ENCODE results near the gene HNRNPUL2.

The HNRNPUL2 gene

DNA sequence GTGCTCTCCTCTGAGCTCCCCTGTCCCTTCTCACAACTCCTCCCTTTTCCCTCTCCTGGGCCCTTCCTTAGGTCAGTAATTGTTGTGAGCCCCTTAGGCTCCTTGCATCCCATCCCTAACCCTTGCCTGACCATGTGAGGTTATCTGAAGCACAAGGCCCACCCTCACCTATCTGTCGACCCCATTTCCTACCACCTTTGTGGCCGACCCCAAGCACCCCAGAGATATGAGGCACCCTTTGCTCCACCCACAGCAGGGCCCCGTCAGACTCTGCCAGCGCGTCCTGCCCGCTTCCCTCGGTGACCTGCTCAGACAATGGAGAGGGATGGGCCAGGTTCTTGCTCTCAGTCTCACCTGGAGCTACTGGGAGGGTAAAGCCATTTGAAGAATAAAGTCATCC lies 18.5 kb downstream of the HNRNPUL2 start:
- peak overlapping the region; percentile 82 for H3K4me2 ChIP-seq (ENCODE audit: low read length)
- H3K9me3 ChIP-seq (ENCODE audit: control insufficient read depth, low read length), result no peaks in the 10 kb centered on the region
- H3K27ac ChIP-seq, result peak overlapping the region; percentile 94
- no peak overlapping the region for H3K9ac ChIP-seq
- H3K4me1 ChIP-seq, result peaks cover 7% of the 10 kb centered on the region
- no peaks in the 10 kb centered on the region for H3K79me2 ChIP-seq
- no peaks in the 10 kb centered on the region for H3K36me3 ChIP-seq (ENCODE audit: control insufficient read depth, insufficient read depth, low read length)
- TF ChIP-seq, protein P1, sequence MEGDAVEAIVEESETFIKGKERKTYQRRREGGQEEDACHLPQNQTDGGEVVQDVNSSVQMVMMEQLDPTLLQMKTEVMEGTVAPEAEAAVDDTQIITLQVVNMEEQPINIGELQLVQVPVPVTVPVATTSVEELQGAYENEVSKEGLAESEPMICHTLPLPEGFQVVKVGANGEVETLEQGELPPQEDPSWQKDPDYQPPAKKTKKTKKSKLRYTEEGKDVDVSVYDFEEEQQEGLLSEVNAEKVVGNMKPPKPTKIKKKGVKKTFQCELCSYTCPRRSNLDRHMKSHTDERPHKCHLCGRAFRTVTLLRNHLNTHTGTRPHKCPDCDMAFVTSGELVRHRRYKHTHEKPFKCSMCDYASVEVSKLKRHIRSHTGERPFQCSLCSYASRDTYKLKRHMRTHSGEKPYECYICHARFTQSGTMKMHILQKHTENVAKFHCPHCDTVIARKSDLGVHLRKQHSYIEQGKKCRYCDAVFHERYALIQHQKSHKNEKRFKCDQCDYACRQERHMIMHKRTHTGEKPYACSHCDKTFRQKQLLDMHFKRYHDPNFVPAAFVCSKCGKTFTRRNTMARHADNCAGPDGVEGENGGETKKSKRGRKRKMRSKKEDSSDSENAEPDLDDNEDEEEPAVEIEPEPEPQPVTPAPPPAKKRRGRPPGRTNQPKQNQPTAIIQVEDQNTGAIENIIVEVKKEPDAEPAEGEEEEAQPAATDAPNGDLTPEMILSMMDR (IDR thresholded peaks at IDR 0.05), result no peak
- no peaks in the 10 kb centered on the region for H3K27me3 ChIP-seq (ENCODE audit: control insufficient read depth, insufficient read depth, low read length)
- peak overlapping the region; percentile 93 for H2AFZ ChIP-seq
- H3K4me3 ChIP-seq (ENCODE audit: low read depth, low read length), result peak overlapping the region; percentile 63

DNA sequence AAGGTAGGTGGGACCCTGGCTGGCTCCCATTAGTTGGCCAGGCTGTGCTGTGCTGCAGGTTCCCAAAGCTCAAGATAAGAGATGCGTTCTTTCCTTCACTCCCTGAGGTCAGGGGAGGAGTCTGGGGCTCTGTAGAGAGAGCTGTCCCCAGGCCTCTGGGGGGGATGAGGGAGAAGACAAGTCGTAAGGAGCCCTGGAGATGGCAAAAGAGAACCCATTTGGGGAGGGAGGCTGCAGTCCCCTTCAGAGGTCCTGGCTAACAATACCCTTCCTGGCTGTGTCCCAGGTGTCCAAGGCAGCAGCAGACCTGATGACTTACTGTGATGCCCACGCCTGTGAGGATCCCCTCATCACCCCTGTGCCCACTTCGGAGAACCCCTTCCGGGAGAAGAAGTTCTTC lies 18.9 kb downstream of the HNRNPUL2 start:
- Histone ChIP-seq H3K4me3 (ENCODE audit: low read depth, low read length) (peak overlapping the region; percentile 63), H3K9ac (no peak overlapping the region), H3K27me3 (ENCODE audit: control insufficient read depth, insufficient read depth, low read length) (no peaks in the 10 kb centered on the region), H3K4me1 (peaks cover 7% of the 10 kb centered on the region), H2AFZ (no peak overlapping the region), H3K9me3 (ENCODE audit: control insufficient read depth, low read length) (no peaks in the 10 kb centered on the region), H3K4me2 (ENCODE audit: low read length) (peak overlapping the region; percentile 82), H3K27ac (peak overlapping the region; percentile 94), H3K79me2 (no peaks in the 10 kb centered on the region), H3K36me3 (ENCODE audit: control insufficient read depth, insufficient read depth, low read length) (no peaks in the 10 kb centered on the region)
- TF ChIP-seq, protein P1 (IDR thresholded peaks at IDR 0.05), result no peak

DNA sequence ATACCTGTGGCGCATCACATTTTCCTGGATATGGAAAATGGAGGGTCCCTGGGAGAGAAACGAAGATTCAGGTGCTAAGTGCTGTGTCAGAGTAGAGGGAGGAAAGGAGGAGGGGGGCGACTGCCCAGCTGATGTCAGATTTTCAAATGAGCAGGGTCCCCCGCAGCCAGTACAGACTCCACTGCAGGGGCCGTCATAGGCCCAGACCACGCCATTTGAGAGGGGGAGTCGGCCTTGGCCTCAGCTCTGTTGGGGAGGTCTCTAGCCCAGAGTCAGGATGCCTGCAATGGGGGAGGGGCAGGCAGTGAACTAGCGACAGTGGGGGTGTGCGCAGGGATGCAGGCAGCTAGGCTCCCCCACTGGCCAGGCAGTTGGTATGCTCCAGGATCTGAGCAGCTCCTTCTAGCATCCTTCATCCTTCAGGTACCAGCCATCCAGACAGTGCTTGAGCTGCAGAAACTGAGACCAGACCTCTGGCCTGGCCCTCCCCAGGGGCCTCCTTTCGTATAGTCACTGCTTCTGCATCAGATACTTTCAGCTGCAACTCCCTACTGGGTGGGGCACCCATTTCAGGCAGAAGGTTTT lies 19.9 kb downstream of the HNRNPUL2 start, which contains the start of the genes BSCL2 and GNG3:
TSS of gene BSCL2 (minus strand) at position 148 of the 585 bp plus-strand sequence. CDS start 229 bp downstream, outside the sequence.
TSS of gene GNG3 (plus strand) at position 400 of the 585 bp plus-strand sequence. CDS start 620 bp downstream, outside the sequence.
- no peaks in the 10 kb centered on the region for H3K9me3 ChIP-seq (ENCODE audit: control insufficient read depth, low read length)
- H3K4me3 ChIP-seq (ENCODE audit: low read depth, low read length), result peak within 1 kb of the TSS; percentile 78
- H3K36me3 ChIP-seq (ENCODE audit: control insufficient read depth, insufficient read depth, low read length), result no peaks in the 10 kb centered on the region
- H3K4me2 ChIP-seq (ENCODE audit: low read length), result peak within 1 kb of the TSS; percentile 94
- TF ChIP-seq, protein P1 (IDR thresholded peaks at IDR 0.05), result no peak
- H3K27me3 ChIP-seq (ENCODE audit: control insufficient read depth, insufficient read depth, low read length), result no peaks in the 10 kb centered on the region
- no peaks in the 10 kb centered on the region for H3K79me2 ChIP-seq
- H2AFZ ChIP-seq, result peak within 1 kb of the TSS; percentile 71
- peaks cover 7% of the 10 kb centered on the region for H3K4me1 ChIP-seq
- peak within 1 kb of the TSS; percentile 94 for H3K27ac ChIP-seq
- no peak within 1 kb of the TSS for H3K9ac ChIP-seq

DNA sequence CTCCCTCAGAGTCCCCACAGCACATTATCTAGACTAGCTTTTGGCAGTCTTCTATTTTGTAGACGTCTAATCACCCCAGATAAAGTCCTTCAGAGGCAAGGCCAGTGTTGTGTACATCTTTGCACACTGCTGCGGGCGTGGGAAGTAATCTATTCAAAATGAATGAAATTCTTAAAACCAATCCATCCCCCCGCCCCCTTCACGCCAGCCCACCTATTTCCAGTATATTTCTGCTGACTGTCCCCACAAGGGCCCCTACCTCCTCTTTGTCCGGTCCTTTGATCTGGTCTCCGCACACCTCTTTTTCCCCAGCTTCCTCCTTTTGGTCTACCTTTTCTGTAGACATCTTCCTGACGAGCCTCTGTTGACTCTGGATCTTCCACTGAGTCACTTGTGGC lies 20.4 kb downstream of the HNRNPUL2 start:
- H3K36me3 ChIP-seq (ENCODE audit: control insufficient read depth, insufficient read depth, low read length), result no peaks in the 10 kb centered on the region
- H3K4me2 ChIP-seq (ENCODE audit: low read length), result peak overlapping the region; percentile 94
- peaks cover 7% of the 10 kb centered on the region for H3K4me1 ChIP-seq
- peak overlapping the region; percentile 78 for H3K27ac ChIP-seq
- no peak overlapping the region for H2AFZ ChIP-seq
- H3K9ac ChIP-seq, result no peak overlapping the region
- H3K4me3 ChIP-seq (ENCODE audit: low read depth, low read length), result peak overlapping the region; percentile 78
- TF ChIP-seq, protein P1 (IDR thresholded peaks at IDR 0.05), result no peak
- H3K27me3 ChIP-seq (ENCODE audit: control insufficient read depth, insufficient read depth, low read length), result no peaks in the 10 kb centered on the region
- H3K9me3 ChIP-seq (ENCODE audit: control insufficient read depth, low read length), result no peaks in the 10 kb centered on the region
- no peaks in the 10 kb centered on the region for H3K79me2 ChIP-seq

All from parathyroid adenoma (tissue), 2 donors.